Astrocyte (in vitro differentiated cells and primary cell): ENCODE results near the gene SPIN4.

Experiments used
- CTCF ChIP-seq: IDR thresholded peaks from 2 replicates; pipeline ENCODE4 v1.5.1; 2011; ENCODE audit warnings: low read depth, mild to moderate bottlenecking, inconsistent platforms, low read length, moderate library complexity; ENCODE audit not compliant: insufficient read depth
- EZH2 ChIP-seq: IDR thresholded peaks from 2 replicates; pipeline ENCODE4 v1.6.1; 2012; ENCODE audit warnings: mild to moderate bottlenecking, low read length, inconsistent platforms; ENCODE audit not compliant: insufficient read depth

GRCh38 chrX:63330681-63331080, 20.5 kb downstream of the SPIN4 start:
- TF ChIP-seq CTCF = no peak
- no peak for TF ChIP-seq EZH2
